ENCODE measurements around the gene KCNJ9.
A peak's percentile ranks its signal among the peaks of the same experiment; 100 is the strongest.

Gene KCNJ9

GRCh38 chr1:160101717-160102522 is 20.6 kb downstream of the KCNJ9 start:
- Histone ChIP-seq H3K4me2 (ENCODE audit: insufficient read depth, low read length) (peak overlapping the region; percentile 67), H4K20me1 (ENCODE audit: insufficient read depth, low read length) (peaks cover 6% of the 10 kb centered on the region; the same call in 1 of the 2 replicates), H3K27ac (ENCODE audit: low read length) (peak overlapping the region; percentile 74; the same call in 1 of the 2 replicates), H3K4me3 (ENCODE audit: low read depth in 1 of 2, low read length in 2 of 2) (no peak overlapping the region; a peak in 1 of 4 replicates), H2AFZ (ENCODE audit: low read depth, low read length) (peak overlapping the region; percentile 95), H3K36me3 (ENCODE audit: insufficient read depth, low read length) (no peaks in the 10 kb centered on the region), H3K27me3 (ENCODE audit: insufficient read depth, low read length, poor library complexity) (no peaks in the 10 kb centered on the region), H3K4me1 (ENCODE audit: insufficient read depth, low read length) (peaks cover 29% of the 10 kb centered on the region), H3K9me3 (ENCODE audit: insufficient read depth, low read length, severe bottlenecking) (no peaks in the 10 kb centered on the region), H3K79me2 (ENCODE audit: insufficient read depth, low read length) (peaks cover 12% of the 10 kb centered on the region), H3K9ac (ENCODE audit: low read depth, low read length) (peak overlapping the region; percentile 49)
- TF ChIP-seq EZH2 (IDR thresholded peaks at IDR 0.05; ENCODE audit: borderline replicate concordance, low read depth, low read length, severe bottlenecking) = no peak
- TF ChIP-seq CTCF (IDR thresholded peaks at IDR 0.05; ENCODE audit: borderline replicate concordance, extremely low read depth, low read length, poor library complexity, severe bottlenecking) = no peak
- ATAC-seq (ENCODE audit: insufficient read depth, low read depth) = no peak
- DNase-seq = no peak

GRCh38 chr1:160103658-160104408 is 22.5 kb downstream of the KCNJ9 start:
- Histone ChIP-seq H3K79me2 (ENCODE audit: insufficient read depth, low read length) (no peaks in the 10 kb centered on the region), H3K27me3 (ENCODE audit: insufficient read depth, low read length, poor library complexity) (no peaks in the 10 kb centered on the region), H3K27ac (ENCODE audit: low read length) (no peak overlapping the region), H3K9me3 (ENCODE audit: insufficient read depth, low read length, severe bottlenecking) (no peaks in the 10 kb centered on the region), H3K36me3 (ENCODE audit: insufficient read depth, low read length) (no peaks in the 10 kb centered on the region), H2AFZ (ENCODE audit: low read depth, low read length) (no peak overlapping the region), H3K4me3 (ENCODE audit: low read depth in 1 of 2, low read length in 2 of 2) (no peak overlapping the region), H3K9ac (ENCODE audit: low read depth, low read length) (no peak overlapping the region), H3K4me1 (ENCODE audit: insufficient read depth, low read length) (peaks cover 16% of the 10 kb centered on the region), H3K4me2 (ENCODE audit: insufficient read depth, low read length) (no peak overlapping the region), H4K20me1 (ENCODE audit: insufficient read depth, low read length) (no peaks in the 10 kb centered on the region)
- TF ChIP-seq EZH2 (IDR thresholded peaks at IDR 0.05; ENCODE audit: borderline replicate concordance, low read depth, low read length, severe bottlenecking) (no peak), CTCF (IDR thresholded peaks at IDR 0.05; ENCODE audit: borderline replicate concordance, extremely low read depth, low read length, poor library complexity, severe bottlenecking) (no peak)
- ATAC-seq (ENCODE audit: insufficient read depth, low read depth) (no peak), DNase-seq (no peak)

GRCh38 chr1:160104486-160104885 is 23.1 kb downstream of the KCNJ9 start:
- no peaks in the 10 kb centered on the region for H3K36me3 ChIP-seq (ENCODE audit: insufficient read depth, low read length)
- no peak overlapping the region for H3K27ac ChIP-seq (ENCODE audit: low read length)
- H3K4me3 ChIP-seq (ENCODE audit: low read depth in 1 of 2, low read length in 2 of 2) = no peak overlapping the region
- H3K79me2 ChIP-seq (ENCODE audit: insufficient read depth, low read length) = no peaks in the 10 kb centered on the region
- no peak overlapping the region for H3K4me2 ChIP-seq (ENCODE audit: insufficient read depth, low read length)
- H3K9ac ChIP-seq (ENCODE audit: low read depth, low read length) = no peak overlapping the region
- no peaks in the 10 kb centered on the region for H3K27me3 ChIP-seq (ENCODE audit: insufficient read depth, low read length, poor library complexity)
- TF ChIP-seq CTCF (IDR thresholded peaks at IDR 0.05; ENCODE audit: borderline replicate concordance, extremely low read depth, low read length, poor library complexity, severe bottlenecking) (no peak), EZH2 (IDR thresholded peaks at IDR 0.05; ENCODE audit: borderline replicate concordance, low read depth, low read length, severe bottlenecking) (no peak)
- ATAC-seq (ENCODE audit: insufficient read depth, low read depth) = no peak
- H3K4me1 ChIP-seq (ENCODE audit: insufficient read depth, low read length) = peaks cover 10% of the 10 kb centered on the region
- no peak overlapping the region for H2AFZ ChIP-seq (ENCODE audit: low read depth, low read length)
- H4K20me1 ChIP-seq (ENCODE audit: insufficient read depth, low read length) = no peaks in the 10 kb centered on the region
- H3K9me3 ChIP-seq (ENCODE audit: insufficient read depth, low read length, severe bottlenecking) = no peaks in the 10 kb centered on the region
- no peak for DNase-seq

All from DND-41 (cell line).